Gastrocnemius medialis (tissue), 4 donors: ENCODE data around the gene SLC27A1.

Source experiments
- CTCF ChIP-seq, 5 experiments: fragments of 450-650 bp in 3 of 5; fragments of 200-600 bp in 2 of 5; sonication (generic) in 2 of 5; IDR thresholded peaks in 4 of 5; conservative IDR thresholded peaks in 1 of 5; 1 replicate in 4 of 5; 2 replicates in 1 of 5; pipeline ENCODE4 v1.5.1; 2016 to 2019; ENCODE audit warnings: antibody characterized with exemption in 5 of 5, mild to moderate bottlenecking in 3 of 5, moderate library complexity in 3 of 5
- POLR2A ChIP-seq, 2 donors: fragments of 450-650 bp; IDR thresholded peaks; one replicate each; pipeline ENCODE4 v1.6.1; 2017; ENCODE audit warnings: antibody characterized with exemption in 2 of 2, mild to moderate bottlenecking in 2 of 2, moderate library complexity in 2 of 2

- no peak for TF ChIP-seq CTCF (IDR thresholded peaks at IDR 0.05 in 4 of 5, conservative IDR thresholded peaks at IDR 0.05 in 1 of 5)
- no peak for TF ChIP-seq POLR2A (IDR thresholded peaks at IDR 0.05)
Measured at GRCh38 chr19:17534767-17535166, 64.4 kb downstream of the SLC27A1 start.
